PC-3 (cell line): ENCODE results near the gene KIF6. TPM values are rescaled to one million over a fixed set of nuclear protein-coding genes. Genes with fewer than 3 reads are reported as not detected.
A peak's percentile ranks its signal among the peaks of the same experiment; 100 is the strongest.

Source experiments
- ATAC-seq: fragments of 200-7000 bp; cut with Tn5 transposase; 2 replicates; pipeline ENCODE4 v1.9.1; 2020; ENCODE audit warnings: mild to moderate bottlenecking, moderate library complexity
- BruUV-seq: library from RNA; stranded (reverse); fragments of 400-500 nt; replicated peaks from 2 replicates; lab custom pipeline; 2021; lab: Mats Ljungman, UMichigan
- CTCF ChIA-PET: fragments of 300-600 bp; sonication (Branson Sonifier 250); formaldehyde crosslinking; loops from one replicate; lab custom pipeline; 2022; ENCODE audit warnings: antibody characterized with exemption; lab: Charles Lee
- POLR2A ChIA-PET: fragments of 300-600 bp; sonication (Branson Sonifier 250); formaldehyde crosslinking; loops from one replicate; lab custom pipeline; 2022; ENCODE audit warnings: antibody characterized with exemption; ENCODE audit not compliant: unreplicated experiment; lab: Charles Lee
- DNase-seq: peaks from one replicate; pipeline ENCODE4 v3.0.0-alpha.2; 2015
- H2AFZ ChIP-seq: fragments of 300-600 bp; sonication (generic); 2 replicates; pipeline ENCODE4 v1.6.0; 2016; ENCODE audit warnings: antibody characterized with exemption, low read length
- H3F3A ChIP-seq: fragments of 300-600 bp; sonication (generic); one replicate; pipeline ENCODE4 v1.6.0; 2017; ENCODE audit warnings: antibody characterized with exemption, low read length, control low read depth, mild to moderate bottlenecking; ENCODE audit not compliant: unreplicated experiment
- H3K27ac ChIP-seq: fragments of 300-600 bp; sonication (generic); 2 replicates; pipeline ENCODE4 v1.5.1; 2016; ENCODE audit warnings: mild to moderate bottlenecking, low read length
- H3K27me3 ChIP-seq: fragments of 300-600 bp; sonication (generic); 2 replicates; pipeline ENCODE4 v1.6.1; 2016; ENCODE audit warnings: low read length, mixed read lengths
- H3K36me3 ChIP-seq: fragments of 300-600 bp; sonication (generic); 2 replicates; pipeline ENCODE4 v1.6.1; 2016; ENCODE audit warnings: low read depth, mixed run types, low read length, mixed read lengths
- H3K4me1 ChIP-seq: fragments of 300-600 bp; sonication (generic); 2 replicates; pipeline ENCODE4 v1.5.1; 2016; ENCODE audit warnings: low read length; ENCODE audit not compliant: insufficient read depth
- H3K4me2 ChIP-seq: fragments of 300-600 bp; sonication (generic); 2 replicates; pipeline ENCODE4 v1.6.0; 2016; ENCODE audit warnings: low read length
- H3K4me3 ChIP-seq: fragments of 300-600 bp; sonication (generic); 2 replicates; pipeline ENCODE4 v1.5.1; 2016; ENCODE audit warnings: mild to moderate bottlenecking, low read length, mixed read lengths
- H3K79me2 ChIP-seq: fragments of 300-600 bp; sonication (generic); 2 replicates; pipeline ENCODE4 v1.6.1; 2017; ENCODE audit warnings: low read length, mixed read lengths
- H3K9ac ChIP-seq: fragments of 300-600 bp; sonication (generic); 2 replicates; pipeline ENCODE4 v1.6.0; 2016; ENCODE audit warnings: mild to moderate bottlenecking, low read length
- H3K9me2 ChIP-seq: fragments of 300-600 bp; sonication (generic); replicated peaks from 2 replicates; pipeline ENCODE4 v1.6.1; 2016; ENCODE audit warnings: mixed run types, low read length, mixed read lengths
- H3K9me3 ChIP-seq: fragments of 300-600 bp; sonication (generic); 2 replicates; pipeline ENCODE4 v1.6.1; 2016; ENCODE audit warnings: low read length, mixed read lengths
- H4K20me1 ChIP-seq: fragments of 300-600 bp; sonication (generic); 2 replicates; pipeline ENCODE4 v1.6.1; 2016; ENCODE audit warnings: low read length, mixed read lengths
- EZH2 ChIP-seq: fragments of 300-600 bp; sonication (generic); IDR thresholded peaks from one replicate; pipeline ENCODE4 v1.6.1; 2017; ENCODE audit warnings: antibody characterized with exemption, mild to moderate bottlenecking, low read length; ENCODE audit not compliant: unreplicated experiment
- EZH2phosphoT487 ChIP-seq: fragments of 300-600 bp; sonication (generic); IDR thresholded peaks from 2 replicates; pipeline ENCODE4 v1.6.1; 2018; ENCODE audit warnings: mild to moderate bottlenecking, antibody characterized with exemption, low read length, borderline replicate concordance
- intact Hi-C: fragments of 100-400 bp; cut with micrococcal nuclease; formaldehyde crosslinking; loops from 2 replicates; pipeline ENCODE4 v1.9.0; 2023
- total RNA-seq: library from RNA; depleted of rRNA; stranded (reverse); fragments of >200 nt; gene quantifications from 2 replicates; pipeline ENCODE4 v1.2.3, GENCODE V29; 2014
- TF ChIP-seq, protein P1 (sequence below): fragments of 300-600 bp; sonication (generic); conservative IDR thresholded peaks from 2 replicates; pipeline ENCODE4 v1.5.1; 2017; ENCODE audit warnings: antibody characterized with exemption, low read depth, mild to moderate bottlenecking, low read length

Gene KIF6
- total RNA-seq, 1 experiment from 2014 or later = 0.07 TPM

GRCh38 chr6:39415482-39415881 is 309.7 kb downstream of the KIF6 start:
- Histone ChIP-seq H3F3A (no peaks in the 10 kb centered on the region), H3K4me1 (peaks cover 8% of the 10 kb centered on the region; the same call in 1 of the 2 replicates), H3K4me3 (no peak overlapping the region), H3K9me3 (no peaks in the 10 kb centered on the region), H3K27me3 (no peaks in the 10 kb centered on the region), H3K36me3 (no peaks in the 10 kb centered on the region), H3K79me2 (no peaks in the 10 kb centered on the region), H3K9ac (no peak overlapping the region), H3K9me2 (no peaks in the 10 kb centered on the region; the same call in 1 of the 2 replicates), H3K27ac (no peak overlapping the region), H3K4me2 (no peak overlapping the region), H4K20me1 (no peaks in the 10 kb centered on the region), H2AFZ (no peak overlapping the region)
- intact Hi-C loops = no loop called here
- DNase-seq = no peak
- ATAC-seq = no peak
- POLR2A ChIA-PET = no interaction called here
- CTCF ChIA-PET = no interaction called here
- TF ChIP-seq EZH2phosphoT487 = no peak
- TF ChIP-seq, protein P1, sequence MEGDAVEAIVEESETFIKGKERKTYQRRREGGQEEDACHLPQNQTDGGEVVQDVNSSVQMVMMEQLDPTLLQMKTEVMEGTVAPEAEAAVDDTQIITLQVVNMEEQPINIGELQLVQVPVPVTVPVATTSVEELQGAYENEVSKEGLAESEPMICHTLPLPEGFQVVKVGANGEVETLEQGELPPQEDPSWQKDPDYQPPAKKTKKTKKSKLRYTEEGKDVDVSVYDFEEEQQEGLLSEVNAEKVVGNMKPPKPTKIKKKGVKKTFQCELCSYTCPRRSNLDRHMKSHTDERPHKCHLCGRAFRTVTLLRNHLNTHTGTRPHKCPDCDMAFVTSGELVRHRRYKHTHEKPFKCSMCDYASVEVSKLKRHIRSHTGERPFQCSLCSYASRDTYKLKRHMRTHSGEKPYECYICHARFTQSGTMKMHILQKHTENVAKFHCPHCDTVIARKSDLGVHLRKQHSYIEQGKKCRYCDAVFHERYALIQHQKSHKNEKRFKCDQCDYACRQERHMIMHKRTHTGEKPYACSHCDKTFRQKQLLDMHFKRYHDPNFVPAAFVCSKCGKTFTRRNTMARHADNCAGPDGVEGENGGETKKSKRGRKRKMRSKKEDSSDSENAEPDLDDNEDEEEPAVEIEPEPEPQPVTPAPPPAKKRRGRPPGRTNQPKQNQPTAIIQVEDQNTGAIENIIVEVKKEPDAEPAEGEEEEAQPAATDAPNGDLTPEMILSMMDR = no peak
- no peak for TF ChIP-seq EZH2
- no TSS peak for BruUV-seq

DNA sequence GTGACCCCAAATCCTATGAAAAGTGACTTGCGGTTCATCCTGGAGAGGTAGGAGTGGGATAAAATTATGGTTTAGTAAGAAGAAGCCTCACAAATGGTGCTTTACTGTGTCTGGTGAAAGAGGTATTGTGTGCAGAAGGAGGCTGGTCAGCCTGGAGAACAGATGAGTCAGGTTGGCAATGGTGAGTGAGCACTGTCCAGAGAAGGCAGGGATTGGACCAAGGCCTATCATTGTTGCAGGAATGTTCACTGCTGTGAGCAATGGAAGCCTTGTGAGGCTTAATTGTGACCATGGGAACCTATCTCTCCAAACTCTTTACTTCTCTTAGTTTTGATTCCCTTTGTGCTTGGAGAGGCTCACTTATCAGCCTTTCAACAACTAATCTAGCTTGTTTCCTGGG is 313.7 kb downstream of the KIF6 start:
- BruUV-seq = no TSS peak
- H3K9ac ChIP-seq = no peak overlapping the region
- no peaks in the 10 kb centered on the region; the same call in 1 of the 2 replicates for H3K9me2 ChIP-seq
- H3K4me3 ChIP-seq = no peak overlapping the region
- intact Hi-C loops = no loop called here
- ChIA-PET POLR2A (no interaction called here), CTCF (no interaction called here)
- no peaks in the 10 kb centered on the region for H3F3A ChIP-seq
- no peaks in the 10 kb centered on the region for H4K20me1 ChIP-seq
- no peak for TF ChIP-seq EZH2
- TF ChIP-seq, protein P1 = no peak
- no peak for TF ChIP-seq EZH2phosphoT487
- no peak overlapping the region for H2AFZ ChIP-seq
- peaks cover 8% of the 10 kb centered on the region; the same call in 1 of the 2 replicates for H3K4me1 ChIP-seq
- ATAC-seq = no peak
- peak; percentile 26 for DNase-seq
- H3K9me3 ChIP-seq = no peaks in the 10 kb centered on the region
- H3K4me2 ChIP-seq = no peak overlapping the region
- H3K27me3 ChIP-seq = no peaks in the 10 kb centered on the region
- no peaks in the 10 kb centered on the region for H3K79me2 ChIP-seq
- H3K36me3 ChIP-seq = no peaks in the 10 kb centered on the region
- H3K27ac ChIP-seq = no peak overlapping the region

DNA sequence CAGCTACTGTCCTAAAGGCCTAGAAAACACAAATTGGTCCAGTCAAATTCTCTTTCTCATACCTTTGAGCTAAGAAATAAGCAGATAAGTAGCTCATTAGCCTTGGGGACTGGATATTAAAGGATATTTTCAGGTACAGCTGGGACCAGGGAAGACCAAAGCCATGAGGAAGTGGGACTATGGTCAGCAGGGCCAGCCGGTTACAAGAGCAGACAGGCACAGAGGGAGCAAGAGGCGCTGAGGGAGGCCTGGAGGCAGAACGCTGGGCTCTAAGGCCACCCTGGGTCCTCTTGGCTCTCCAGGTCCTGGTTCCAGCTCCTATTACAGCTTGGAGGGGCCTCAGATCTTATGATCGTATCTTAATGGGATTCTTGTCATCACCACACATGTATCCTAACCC is 314.2 kb downstream of the KIF6 start:
- Histone ChIP-seq H3K4me3 (no peak overlapping the region), H2AFZ (no peak overlapping the region), H4K20me1 (no peaks in the 10 kb centered on the region), H3K4me1 (peaks cover 3% of the 10 kb centered on the region; the same call in 1 of the 2 replicates), H3K36me3 (no peaks in the 10 kb centered on the region), H3F3A (no peaks in the 10 kb centered on the region), H3K9me2 (no peaks in the 10 kb centered on the region; the same call in 1 of the 2 replicates), H3K4me2 (no peak overlapping the region), H3K27ac (no peak overlapping the region), H3K27me3 (no peaks in the 10 kb centered on the region), H3K9me3 (no peaks in the 10 kb centered on the region), H3K79me2 (no peaks in the 10 kb centered on the region), H3K9ac (no peak overlapping the region)
- ChIA-PET CTCF (no interaction called here), POLR2A (no interaction called here)
- intact Hi-C loops = no loop called here
- DNase-seq = no peak
- no TSS peak for BruUV-seq
- ATAC-seq = no peak
- TF ChIP-seq EZH2phosphoT487 = no peak
- no peak for TF ChIP-seq EZH2
- TF ChIP-seq, protein P1 = no peak
